Loucy (cell line): ENCODE results near the gene HGFAC.

Experiments
- CTCF ChIP-seq: fragments of 200-600 bp; sonication (generic); conservative IDR thresholded peaks from 2 replicates; pipeline ENCODE4 v1.5.1; 2014; ENCODE audit warnings: mild to moderate bottlenecking, antibody characterized with exemption, low read length
- EZH2phosphoT487 ChIP-seq: fragments of 200-600 bp; IDR thresholded peaks from 2 replicates; pipeline ENCODE4 v1.6.1; 2018; ENCODE audit warnings: antibody characterized with exemption, mild to moderate bottlenecking, moderate library complexity, borderline replicate concordance

GRCh38 chr4:3484057-3484973 lies 42.5 kb downstream of the HGFAC start:
- TF ChIP-seq CTCF = no peak
- no peak for TF ChIP-seq EZH2phosphoT487
